Embryonic facial prominence (tissue), 1 donor: Measurements from ENCODE around the gene MEGF11.

Experiments used
- DNase-seq: peaks from one replicate; pipeline ENCODE4 v3.0.0-alpha.2; 2016; ENCODE audit errors: extremely low spot score

Gene MEGF11

DNA sequence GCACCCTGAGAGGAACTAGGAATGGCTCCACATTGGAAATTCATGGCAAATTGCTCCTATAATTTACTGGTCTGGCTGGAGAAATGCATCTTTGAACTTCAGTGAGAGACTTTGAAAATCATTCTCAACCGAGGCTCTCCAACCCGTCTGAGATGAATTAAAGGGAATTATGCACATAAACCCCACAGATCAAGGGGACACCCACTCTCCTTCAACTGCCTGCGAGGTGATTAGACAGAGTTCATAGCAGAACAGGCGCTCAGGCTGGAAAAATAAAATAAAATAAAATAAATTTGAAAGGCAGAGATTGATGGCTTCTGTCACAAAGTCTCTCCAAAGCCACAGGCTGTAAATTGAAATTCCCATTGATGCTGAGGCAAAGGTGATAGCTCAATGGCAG, 37.7 kb downstream of the MEGF11 start:
- no peak for DNase-seq

DNA sequence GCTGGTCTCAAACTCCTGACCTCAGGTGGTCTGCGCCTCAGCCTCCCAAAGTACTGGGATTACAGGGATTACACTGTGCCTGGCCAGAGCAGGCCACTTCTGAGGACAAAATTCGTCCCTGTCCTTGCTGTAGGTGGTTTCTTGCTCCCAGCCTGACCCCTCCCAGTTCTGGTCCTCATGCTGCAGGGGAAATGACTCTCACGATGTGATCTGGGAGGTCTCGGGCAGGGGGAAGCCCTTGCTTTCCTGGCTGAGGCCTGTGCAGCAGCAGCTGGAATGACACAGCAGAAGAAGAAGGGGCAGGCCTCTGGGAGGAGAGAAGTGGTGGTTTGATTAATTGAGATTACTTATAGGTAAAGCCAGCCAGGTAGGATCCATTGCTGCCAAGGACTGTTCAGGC, 39.3 kb downstream of the MEGF11 start:
- no peak for DNase-seq

DNA sequence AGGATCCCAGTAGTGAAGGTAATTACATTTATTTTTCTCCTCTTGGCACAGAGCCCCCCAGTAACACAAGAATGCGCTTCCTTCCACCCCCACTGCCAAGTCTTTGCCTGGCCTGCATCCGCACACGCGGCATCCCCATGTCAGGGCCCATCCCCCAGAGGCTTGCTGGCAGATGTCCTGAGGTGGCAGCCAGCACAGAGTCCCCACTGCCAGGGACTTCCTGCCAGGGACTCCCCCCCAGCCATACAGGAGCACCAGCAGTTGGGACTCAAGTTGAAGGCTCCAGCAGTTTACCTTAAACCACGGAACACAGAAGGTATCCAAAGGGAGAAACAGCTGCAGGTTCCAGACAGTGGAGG, 41.0 kb downstream of the MEGF11 start:
- DNase-seq, result no peak

DNA sequence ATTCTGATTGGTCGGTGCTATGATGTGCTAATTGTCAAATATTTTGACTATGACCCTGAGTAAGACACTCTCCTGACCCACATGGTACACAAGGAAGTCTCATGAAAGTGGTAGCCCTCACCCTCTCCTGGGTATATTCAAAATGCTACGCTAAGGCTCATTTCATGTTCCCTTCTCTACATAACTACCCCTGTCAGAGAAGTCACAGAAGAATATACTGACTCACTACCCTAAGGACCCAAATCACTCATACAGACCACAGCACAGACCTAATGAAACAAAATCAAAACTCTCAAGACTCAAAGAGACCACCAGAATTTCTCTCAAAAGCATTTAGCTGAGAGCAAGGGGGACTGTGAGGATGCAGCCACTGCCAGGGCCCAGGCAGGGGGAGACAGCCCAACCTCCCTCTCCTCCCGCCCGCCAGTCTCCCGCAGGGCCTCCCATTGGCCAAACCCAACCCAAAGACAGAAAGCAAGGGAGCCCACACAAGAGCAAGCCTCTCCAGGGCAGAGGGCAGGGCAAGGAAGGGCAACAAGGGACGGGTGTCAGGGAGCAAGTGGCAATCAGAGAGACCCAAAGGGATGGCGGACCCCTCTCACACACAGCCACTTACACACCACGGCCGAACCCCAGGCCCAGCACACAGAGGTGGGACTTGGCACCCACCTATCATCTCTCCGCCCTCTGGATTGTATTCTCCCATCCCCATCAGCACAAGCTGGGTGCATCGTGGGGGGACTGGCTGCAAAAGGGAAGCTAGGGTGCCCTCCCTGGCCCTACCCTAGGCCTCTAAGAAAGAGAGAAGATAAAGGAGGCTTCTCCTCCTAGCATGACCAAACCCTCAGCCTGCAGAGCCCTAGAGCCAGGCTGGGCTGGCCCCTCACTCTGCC, 41.6 kb downstream of the MEGF11 start:
- DNase-seq, result no peak

DNA sequence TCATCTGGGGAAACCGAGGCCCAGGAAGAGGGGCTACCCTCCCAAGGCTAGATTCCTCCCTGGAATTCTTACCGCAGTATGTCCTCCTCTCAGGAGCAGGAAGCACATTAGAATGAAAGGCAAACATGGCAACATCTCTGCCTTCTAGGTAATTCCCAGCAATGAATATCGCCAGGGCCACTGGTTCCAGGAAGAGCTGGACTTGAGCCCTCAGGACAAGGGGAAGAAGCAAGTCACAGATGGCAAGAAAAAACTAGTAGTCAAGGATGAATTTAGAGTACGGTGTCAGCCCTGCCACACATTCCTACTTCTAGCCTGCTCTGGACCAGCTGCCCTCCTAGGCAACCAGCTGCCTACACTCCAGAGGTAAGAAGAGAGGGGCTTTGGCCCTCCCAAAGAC, 42.9 kb downstream of the MEGF11 start:
- DNase-seq, result no peak

DNA sequence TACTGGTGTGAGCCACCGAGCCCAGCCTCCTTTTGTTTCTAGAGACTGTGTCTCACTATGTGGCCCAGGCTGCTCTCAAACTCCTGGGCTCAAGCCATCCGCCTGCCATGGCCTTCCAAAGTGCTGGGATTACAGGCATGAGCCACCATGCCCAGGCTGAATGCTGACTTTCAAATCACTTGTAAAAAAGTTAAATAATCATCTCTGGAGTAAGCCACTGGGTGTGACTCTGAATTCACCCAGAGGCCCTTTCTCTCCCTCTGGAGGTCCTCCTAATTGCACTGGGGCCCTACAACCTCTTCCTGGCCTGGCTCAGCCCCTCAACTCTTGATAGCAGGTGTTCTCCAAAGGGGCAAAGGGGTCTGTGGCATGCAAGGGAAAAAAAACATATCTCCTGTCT, 54.8 kb downstream of the MEGF11 start:
- no peak for DNase-seq

DNA sequence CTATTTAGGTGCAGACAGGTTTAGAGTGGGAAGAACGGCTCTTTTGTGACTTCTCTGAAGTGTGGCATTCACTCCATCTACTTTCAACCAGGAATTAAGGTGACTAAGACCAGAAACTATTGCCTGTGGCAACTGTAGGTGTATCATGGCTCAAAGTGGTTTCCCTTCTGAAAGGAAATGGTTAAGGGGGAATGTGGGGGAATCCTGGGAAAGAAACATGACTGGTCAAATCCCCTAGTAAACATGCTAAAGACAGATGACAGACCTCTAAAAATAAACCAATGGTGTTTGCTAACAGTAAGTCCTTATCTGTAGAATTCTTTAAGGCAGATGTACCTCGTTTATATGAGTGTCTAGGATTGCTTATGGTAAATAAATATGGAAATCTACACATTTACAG, 56.9 kb downstream of the MEGF11 start:
- DNase-seq, result no peak

DNA sequence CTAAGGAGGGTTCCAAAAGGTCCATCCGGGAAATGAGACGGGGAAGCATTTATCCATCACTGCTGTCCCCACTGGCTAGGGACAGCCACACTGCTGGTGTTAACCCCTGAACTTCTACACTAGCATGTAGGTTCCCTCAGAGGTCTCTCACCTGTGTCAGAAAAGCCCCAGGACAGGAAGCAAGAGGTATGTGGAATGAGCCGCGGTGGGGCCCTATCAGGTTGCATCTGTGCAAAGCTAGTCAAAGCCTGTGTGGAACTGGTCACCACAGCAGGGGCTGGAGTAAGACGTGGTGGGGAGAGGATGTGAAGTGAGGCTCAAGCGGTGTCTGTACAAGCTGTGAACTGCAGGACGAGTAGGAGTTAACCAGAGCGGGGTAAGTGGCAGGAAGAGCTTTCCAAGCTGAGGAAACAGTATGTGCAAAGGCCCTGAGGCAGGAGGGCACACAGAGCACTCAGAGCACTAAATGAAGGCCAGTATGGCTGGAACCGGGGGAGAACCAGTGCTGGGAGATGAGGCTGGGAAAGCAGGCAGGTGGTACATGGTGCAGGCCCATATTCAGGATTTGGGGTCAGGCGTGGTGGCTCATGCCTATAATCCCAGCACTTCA, 57.8 kb downstream of the MEGF11 start:
- DNase-seq, result no peak

DNA sequence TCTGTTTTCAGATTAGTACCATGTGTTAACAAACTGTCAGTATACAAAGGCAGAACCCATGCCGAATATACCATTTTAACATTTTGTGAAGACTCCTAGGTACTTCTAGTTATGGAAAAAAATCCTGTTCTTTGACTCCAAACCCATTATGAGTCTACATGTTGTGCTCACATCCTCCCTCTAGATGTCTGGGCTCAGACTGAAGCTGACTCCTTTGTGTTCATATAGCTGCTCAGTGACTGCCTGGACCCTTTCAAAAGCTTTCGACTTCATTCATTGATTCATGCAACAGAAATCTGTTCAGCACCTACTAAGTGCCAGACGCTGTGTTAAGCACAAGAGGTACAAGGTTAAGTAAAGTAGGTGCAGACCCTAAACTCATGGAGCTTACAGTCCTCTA, 60.5 kb downstream of the MEGF11 start:
- no peak for DNase-seq

DNA sequence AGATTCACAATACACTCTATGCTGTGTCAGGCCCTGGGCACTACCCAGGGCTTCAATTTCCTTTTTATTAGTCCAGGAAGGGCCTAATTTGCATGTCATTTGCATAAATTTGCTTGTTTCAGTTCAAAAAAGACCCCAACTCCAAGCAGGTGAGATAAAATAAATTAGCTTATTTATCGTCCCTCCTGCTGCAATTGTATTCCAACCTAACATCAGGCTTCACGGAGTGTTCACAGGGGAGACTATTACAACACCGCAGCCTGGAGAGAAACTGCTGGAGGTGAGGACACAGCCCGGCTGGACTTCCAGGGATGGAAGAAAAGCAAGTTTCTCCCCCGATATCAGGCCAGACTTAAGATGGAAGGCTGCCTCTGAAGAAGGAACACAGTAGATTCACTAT, 62.8 kb downstream of the MEGF11 start:
- DNase-seq, result no peak

DNA sequence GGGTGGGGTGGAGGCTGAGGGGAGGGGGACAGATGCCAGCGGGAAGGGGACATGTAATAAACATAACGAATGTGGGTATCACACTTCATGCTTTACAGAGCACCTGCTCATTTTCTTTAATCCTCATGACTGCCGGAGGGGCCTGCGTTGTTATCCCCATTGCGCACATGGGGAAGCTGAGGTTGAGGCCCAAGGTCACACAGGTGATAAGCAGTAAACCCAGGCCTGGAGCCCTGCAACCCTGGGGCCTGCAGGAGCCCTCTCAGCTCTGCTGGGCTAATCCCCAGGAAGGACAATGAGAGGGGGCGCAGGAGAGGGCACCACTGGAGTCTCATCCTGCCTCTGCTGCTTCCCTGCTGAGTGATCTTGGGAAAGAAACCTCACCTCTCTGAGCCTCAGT, 64.3 kb downstream of the MEGF11 start:
- no peak for DNase-seq

DNA sequence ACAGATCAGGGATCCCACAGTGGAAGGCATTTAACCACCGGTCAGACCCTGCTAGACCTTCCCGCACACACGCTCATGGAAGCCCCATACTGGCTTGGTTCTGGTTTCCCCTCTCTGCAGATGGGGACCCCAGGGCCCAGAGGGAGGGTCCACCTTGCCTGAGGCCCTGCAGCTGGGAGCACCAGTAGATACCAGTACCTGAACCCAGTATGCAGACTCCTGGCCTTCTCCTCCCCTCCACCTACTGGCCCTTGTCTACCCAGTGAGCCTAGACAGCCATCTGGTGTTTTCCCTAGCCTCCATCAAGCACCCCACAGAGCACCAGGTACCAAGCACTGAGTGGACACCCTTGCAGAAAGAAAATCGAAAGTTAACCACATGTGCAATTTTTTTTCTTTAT, 65.1 kb downstream of the MEGF11 start:
- DNase-seq, result no peak

DNA sequence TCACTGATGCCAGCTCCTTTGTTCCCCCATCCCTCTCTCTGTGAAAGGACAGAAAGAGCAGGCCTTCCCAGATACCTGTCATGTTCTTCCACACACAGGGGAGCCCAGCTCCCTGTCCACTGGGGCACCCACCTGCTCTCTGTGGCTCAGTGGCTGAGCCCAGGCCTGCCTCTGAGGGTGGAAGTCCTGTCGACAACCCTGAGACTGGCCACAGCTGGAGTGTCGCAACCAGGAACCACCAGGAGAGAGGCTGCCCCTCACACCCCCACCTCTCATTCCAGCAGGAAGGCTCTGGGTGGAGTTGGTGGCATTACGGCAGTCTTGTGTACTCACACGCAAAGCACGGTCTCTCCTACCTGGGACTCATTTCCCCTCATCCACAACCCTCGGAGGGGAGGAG, 66.3 kb downstream of the MEGF11 start:
- DNase-seq, result no peak

DNA sequence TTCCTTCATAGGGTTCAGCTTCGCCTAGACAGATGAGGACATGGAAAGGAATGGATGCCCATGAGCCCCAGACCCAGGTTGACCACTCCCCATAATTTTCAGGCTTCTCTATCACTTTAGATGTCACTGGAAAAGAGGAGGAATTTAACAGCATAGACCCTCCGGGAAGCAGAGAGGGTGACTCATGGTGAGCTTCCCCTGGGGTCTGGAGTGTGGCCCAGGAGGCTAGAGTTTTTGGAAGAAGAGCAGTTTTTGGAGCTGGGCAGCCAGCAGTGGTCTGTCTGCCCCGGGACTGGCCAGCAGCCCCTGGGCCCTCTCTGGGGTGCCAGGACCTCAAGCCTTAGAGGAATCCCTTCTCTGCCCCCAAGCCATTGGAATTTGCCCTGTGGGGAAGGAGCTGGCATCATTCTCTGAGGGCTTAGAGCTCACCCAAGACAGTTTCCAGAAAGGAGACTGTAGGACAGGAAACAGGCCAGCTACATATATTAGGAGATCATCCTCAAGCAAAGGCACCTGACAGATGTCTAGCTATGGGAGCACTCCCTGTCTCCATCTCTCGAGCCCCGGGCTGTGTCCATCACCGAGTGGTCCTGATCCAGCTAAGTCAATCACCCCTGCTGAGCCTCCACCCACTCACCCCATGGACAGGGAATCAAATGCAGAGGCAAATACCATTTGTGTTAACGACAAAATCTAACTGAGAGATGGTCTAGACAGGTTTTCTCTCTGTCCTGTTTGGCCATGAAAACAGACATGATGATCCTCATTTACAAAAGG, 67.3 kb downstream of the MEGF11 start:
- no peak for DNase-seq

DNA sequence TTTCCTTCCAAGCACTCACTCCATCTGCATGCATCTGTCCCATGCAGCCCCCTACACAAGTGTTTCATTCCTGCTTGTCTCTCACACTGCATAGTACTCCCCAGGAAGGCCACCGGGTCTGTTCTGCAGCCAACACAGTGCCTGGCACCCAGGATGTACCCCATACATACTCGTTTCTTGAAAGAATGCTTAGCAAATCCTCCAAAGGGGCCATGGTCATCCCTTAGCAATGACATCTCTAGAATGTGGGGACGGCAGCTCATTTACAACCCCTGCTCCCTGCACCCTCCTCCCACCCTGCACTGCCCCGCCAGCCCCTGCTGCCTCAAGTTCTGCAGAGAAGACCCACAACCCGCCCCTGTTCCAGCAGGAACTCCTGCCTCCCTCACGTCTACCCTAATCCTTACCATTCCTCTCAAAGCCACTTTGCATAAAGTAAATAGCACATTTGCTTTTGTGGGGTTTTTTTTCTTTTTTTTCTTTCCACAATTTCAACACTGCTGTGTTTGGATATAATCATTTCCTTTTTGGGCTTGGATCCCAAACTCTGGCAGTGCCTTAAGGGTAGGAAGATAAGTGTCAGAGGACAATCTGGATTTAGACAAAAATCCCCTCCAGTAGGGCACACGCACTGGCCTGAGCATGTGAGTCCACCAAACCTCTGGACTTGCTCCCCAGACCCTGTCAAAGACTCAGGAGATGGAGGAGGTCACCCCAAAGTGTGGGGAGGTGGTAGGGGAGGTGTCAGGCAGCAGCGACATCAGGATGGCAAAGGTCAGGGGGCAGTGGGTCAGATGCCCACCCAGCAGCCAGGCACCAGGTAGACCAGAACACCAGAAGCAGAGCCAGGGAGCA, 68.4 kb downstream of the MEGF11 start:
- no peak for DNase-seq

DNA sequence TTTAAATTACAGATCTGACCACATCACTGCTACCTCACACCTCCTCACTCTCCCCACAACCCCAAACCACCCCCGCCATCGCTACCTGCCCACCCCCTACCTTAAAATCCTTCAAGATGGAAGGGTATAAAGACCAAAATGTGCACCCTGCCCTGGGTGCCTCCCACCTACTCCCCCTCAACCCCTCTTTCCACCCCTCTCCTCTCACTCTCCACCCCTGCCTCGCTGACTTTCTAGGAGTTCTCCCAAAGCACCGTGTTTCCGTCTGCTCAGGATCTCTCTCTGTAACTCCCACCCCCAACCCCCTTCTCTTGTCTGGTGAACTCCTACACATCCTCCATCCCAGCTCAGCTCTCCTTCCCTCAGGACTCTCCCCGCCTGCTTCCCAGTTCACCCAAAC, 69.1 kb downstream of the MEGF11 start:
- DNase-seq, result no peak

DNA sequence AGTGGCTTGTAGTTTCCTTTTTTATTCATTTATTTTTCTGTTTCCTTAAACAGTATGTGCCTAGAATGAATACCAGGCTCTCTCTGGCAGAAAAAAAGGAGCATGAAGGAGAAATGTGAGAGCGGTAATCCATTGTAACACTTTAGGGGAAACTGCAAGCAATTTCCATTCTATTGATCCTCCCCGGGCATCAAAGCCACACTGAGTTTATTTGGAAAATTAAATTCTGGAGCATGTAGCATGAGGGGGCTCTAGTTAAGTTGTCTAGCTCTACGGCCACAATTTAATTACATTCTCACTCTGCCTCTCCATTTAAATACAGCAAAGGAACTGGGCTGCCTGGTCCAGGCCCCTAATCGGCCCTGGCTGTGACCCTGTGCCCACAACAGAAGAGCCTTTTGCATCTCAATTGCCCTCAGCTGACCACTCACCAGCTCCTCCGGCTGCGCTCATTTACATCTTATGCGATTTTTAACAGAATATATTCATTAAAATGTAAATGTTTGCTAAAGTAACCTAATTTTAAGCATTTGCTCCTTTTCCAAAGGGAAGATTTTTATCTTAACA, 72.9 kb downstream of the MEGF11 start:
- no peak for DNase-seq

DNA sequence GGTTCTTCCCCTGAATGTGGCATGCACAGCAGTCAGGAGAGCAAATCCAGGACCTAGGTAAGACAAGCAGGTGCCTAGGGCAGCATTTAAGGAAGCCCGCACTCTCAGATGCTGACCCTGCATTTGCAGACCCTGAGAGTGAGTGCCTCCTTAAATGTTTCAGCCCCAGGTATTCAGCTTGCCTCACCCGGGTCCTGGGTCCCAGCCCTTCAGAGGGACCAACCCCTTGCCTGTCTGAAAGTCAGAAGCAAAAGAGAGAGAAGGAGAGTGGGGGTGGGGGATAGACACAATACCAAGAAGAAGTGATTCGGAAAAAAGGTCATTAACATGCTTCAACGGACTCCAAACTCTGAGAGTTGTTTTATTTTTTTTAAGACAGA, 75.0 kb downstream of the MEGF11 start:
- DNase-seq, result no peak

DNA sequence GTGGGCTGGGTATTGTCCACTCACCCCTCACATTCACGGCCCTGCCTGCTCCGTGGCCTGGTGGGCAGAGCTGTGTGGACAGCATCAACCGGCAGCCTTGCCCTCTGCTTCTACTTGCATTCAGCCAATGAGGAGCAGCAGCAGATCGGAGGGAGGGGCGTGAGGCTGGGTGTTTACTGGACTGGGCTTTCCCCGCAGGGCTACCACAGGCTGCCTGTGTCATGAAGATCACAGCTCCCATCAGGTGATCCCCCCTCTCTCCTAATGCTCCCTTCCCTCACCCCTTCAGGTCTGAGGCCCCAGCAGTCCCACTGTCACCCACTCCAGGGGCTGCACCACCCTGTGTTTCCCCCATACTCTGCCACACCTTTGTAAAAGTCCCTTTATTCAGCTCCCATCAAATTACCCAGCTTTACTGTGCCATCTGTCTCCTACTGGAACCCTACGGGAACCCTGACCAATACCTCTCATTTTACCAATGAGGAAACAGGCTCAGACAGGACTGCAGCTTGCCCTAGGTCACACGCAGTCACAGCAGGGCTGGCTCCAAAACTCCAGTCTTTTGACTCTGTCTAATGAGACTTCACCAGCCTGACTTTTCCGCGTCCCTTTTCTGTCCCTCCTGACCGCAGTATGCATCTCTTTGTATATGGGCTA, 81.1 kb downstream of the MEGF11 start:
- no peak for DNase-seq

DNA sequence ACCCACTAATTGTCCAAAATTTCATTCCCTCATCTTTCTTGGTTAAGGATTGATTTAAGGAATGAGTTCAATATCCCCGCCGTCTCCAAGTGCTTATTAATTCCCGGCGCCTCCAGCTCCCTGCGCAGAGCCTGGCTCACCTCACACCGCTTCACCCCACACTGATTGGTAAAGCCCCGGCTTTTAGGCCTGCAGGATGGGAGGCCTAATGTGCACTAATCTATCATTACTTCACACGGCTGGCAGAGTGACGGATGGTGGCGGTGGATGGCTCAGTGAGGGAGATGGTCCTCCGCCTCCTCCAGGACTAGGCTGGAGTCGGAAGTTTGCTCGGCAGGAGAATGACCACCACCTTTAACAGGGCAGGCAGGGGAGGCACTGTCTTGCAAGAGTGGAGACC, 81.7 kb downstream of the MEGF11 start:
- no peak for DNase-seq

DNA sequence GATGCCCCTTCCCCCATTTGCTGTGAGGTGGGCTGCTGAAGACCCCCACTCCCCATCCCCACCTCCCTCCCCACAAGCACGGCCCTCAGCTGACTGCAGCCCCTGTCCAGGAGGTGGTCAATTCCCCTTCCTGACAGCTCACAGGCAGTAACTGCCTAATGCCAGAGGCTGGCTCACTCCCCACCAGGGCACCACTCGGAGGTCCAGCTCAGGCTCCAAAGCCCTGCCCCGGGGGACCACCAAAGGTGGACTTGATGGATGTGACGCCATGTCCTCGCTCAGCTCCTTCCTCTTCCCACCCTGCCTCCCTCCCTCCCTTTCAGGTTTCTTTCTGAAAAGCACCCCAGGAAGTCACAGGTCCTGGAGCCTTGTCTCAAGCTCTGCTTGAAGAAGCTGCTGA, 82.8 kb downstream of the MEGF11 start:
- DNase-seq, result no peak
